GM12873 (cell line): ENCODE data around the gene GPER1.

Experiments used
- TF ChIP-seq, protein P1 (sequence below): IDR thresholded peaks from 2 replicates; pipeline ENCODE4 v1.5.1; 2012; ENCODE audit warnings: low read depth, mild to moderate bottlenecking, moderate library complexity, low read length, control low read depth; ENCODE audit not compliant: insufficient read depth; ENCODE audit errors: missing control alignments

GPER1 gene

DNA sequence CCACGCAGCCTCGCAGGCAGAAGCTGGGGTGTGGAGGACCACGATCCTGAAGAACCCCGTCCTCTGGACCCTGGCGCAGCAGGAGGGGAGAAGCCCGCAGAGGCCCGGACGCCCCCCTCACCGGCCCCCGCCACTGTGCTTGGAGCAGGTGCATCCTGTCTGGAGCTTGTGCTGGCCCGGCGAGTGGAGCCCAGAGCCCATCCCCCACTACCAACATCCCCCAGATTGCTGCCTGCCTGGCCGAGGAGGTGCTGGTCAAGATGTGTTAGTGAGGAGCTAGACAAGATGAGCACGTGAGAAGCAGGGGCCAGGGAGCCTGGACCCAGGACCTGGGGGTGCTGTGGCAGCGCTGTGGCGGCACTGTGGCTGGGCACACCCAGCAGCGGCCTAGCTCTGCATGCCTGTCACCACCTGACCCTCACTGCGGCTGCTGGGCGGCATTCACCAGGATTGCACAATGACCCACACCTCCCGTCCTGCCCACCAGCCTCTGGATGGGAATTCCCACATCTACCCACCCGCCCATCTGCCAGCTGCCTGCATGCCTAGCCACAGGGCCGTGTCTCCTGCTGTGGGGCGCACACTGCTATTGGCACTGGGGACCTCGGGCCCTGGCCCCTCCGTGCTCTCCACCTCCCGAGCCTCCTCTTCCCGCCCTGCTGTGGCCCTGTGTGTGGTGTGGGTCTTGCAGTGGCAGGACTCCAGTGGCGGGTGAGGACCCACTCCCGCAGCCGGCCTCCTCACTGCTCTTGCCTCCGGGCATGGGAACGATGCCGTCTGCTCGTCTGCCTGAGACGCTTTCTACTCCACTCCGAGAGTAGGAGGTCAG lies 31.7 kb upstream of the GPER1 start:
- TF ChIP-seq, protein P1, sequence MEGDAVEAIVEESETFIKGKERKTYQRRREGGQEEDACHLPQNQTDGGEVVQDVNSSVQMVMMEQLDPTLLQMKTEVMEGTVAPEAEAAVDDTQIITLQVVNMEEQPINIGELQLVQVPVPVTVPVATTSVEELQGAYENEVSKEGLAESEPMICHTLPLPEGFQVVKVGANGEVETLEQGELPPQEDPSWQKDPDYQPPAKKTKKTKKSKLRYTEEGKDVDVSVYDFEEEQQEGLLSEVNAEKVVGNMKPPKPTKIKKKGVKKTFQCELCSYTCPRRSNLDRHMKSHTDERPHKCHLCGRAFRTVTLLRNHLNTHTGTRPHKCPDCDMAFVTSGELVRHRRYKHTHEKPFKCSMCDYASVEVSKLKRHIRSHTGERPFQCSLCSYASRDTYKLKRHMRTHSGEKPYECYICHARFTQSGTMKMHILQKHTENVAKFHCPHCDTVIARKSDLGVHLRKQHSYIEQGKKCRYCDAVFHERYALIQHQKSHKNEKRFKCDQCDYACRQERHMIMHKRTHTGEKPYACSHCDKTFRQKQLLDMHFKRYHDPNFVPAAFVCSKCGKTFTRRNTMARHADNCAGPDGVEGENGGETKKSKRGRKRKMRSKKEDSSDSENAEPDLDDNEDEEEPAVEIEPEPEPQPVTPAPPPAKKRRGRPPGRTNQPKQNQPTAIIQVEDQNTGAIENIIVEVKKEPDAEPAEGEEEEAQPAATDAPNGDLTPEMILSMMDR: no peak

DNA sequence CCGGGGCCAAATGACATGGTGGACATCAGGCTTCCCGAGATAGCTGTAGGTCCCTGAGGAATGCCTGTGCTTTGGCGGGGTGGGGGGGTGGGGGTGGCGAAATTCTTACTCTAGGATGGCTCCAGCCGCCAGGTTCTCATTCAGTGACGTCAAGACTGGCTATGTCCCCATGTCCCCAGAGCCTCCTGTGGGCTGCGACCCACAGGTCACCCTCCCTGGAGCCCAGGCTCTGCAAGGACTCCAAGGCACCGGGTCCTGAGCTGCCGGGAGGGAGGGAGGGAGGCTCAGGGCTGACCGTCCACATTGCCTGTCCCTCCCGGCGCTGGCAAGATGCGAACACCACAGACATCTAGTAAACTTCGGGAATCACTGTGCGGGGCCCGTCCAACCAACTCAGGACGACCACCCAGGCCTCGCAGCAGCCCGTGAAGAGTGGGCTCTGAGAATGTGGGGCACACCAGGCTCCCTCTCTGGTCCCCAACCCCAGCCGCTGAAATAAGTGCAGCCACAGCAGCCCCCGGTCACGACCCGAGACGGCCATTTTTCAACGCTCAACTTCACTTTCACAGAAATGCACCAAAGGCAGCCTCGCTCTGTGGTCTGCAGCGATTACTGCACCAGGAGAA lies 31.0 kb upstream of the GPER1 start:
- TF ChIP-seq, protein P1: no peak

DNA sequence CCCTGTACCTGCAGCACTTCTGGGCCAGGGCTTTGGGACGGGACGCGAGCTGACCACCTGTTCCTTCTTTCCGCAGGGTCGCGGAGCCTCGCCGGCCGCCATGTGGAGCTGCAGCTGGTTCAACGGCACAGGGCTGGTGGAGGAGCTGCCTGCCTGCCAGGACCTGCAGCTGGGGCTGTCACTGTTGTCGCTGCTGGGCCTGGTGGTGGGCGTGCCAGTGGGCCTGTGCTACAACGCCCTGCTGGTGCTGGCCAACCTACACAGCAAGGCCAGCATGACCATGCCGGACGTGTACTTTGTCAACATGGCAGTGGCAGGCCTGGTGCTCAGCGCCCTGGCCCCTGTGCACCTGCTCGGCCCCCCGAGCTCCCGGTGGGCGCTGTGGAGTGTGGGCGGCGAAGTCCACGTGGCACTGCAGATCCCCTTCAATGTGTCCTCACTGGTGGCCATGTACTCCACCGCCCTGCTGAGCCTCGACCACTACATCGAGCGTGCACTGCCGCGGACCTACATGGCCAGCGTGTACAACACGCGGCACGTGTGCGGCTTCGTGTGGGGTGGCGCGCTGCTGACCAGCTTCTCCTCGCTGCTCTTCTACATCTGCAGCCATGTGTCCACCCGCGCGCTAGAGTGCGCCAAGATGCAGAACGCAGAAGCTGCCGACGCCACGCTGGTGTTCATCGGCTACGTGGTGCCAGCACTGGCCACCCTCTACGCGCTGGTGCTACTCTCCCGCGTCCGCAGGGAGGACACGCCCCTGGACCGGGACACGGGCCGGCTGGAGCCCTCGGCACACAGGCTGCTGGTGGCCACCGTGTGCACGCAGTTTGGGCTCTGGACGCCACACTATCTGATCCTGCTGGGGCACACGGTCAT lies 30.3 kb upstream of the GPER1 start:
- TF ChIP-seq, protein P1: no peak

- TF ChIP-seq, protein P1: no peak
Observed at GRCh38 chr7:1058311-1058710, 29.6 kb upstream of the GPER1 start.

GRCh38 chr7:1058821-1059199 lies 29.1 kb upstream of the GPER1 start:
- TF ChIP-seq, protein P1: no peak

- TF ChIP-seq, protein P1: no peak
Observed at GRCh38 chr7:1059200-1060091, 28.5 kb upstream of the GPER1 start.
